A673 (cell line): Measurements from ENCODE around the gene FOXN3. TPM values are rescaled to one million over a fixed set of nuclear protein-coding genes. Genes with fewer than 3 reads are reported as not detected.

Experiments
- BruUV-seq: library from RNA; stranded (reverse); fragments of 400-500 nt; replicated peaks from 2 replicates; lab custom pipeline; 2021; lab: Mats Ljungman, UMichigan
- CTCF ChIA-PET: fragments of 300-600 bp; sonication (Branson Sonifier 250); formaldehyde crosslinking; loops from one replicate; lab custom pipeline; 2022; ENCODE audit warnings: antibody characterized with exemption; lab: Charles Lee
- POLR2A ChIA-PET: fragments of 300-600 bp; sonication (Branson Sonifier 250); formaldehyde crosslinking; loops from one replicate; lab custom pipeline; 2022; ENCODE audit warnings: antibody characterized with exemption; ENCODE audit not compliant: low non-redundant PET; lab: Charles Lee
- DNase-seq: peaks from one replicate; pipeline ENCODE4 v3.0.0-alpha.2; 2015; ENCODE audit warnings: low spot score
- H3K27ac ChIP-seq: fragments of 200-600 bp; sonication (generic); 2 replicates; pipeline ENCODE4 v1.5.1; 2016; ENCODE audit warnings: mixed run types, low read depth, mild to moderate bottlenecking, mixed read lengths, antibody characterized with exemption, low read length; ENCODE audit not compliant: poor library complexity, severe bottlenecking
- H3K27me3 ChIP-seq: fragments of 200-600 bp; sonication (generic); replicated peaks from 2 replicates; pipeline ENCODE4 v1.6.1; 2017; ENCODE audit warnings: mixed run types, low read depth, mild to moderate bottlenecking, mixed read lengths, antibody characterized with exemption, low read length; ENCODE audit not compliant: insufficient read depth, poor library complexity
- H3K36me3 ChIP-seq: fragments of 200-600 bp; sonication (generic); 2 replicates; pipeline ENCODE4 v1.6.1; 2016; ENCODE audit warnings: mixed run types, mild to moderate bottlenecking, mixed read lengths, antibody characterized with exemption, low read length; ENCODE audit not compliant: insufficient read depth, poor library complexity, severe bottlenecking
- H3K4me1 ChIP-seq: fragments of 200-600 bp; sonication (generic); 2 replicates; pipeline ENCODE4 v1.6.1; 2017; ENCODE audit warnings: mixed run types, mild to moderate bottlenecking, mixed read lengths, antibody characterized with exemption, low read length; ENCODE audit not compliant: insufficient read depth, poor library complexity, severe bottlenecking
- H3K4me3 ChIP-seq: fragments of 200-600 bp; sonication (generic); 2 replicates; pipeline ENCODE4 v1.5.1; 2016; ENCODE audit warnings: low read depth, mixed run types, mild to moderate bottlenecking, mixed read lengths, low read length; ENCODE audit not compliant: poor library complexity, severe bottlenecking
- H3K9me3 ChIP-seq: fragments of 200-600 bp; sonication (generic); 2 replicates; pipeline ENCODE4 v1.6.1; 2016; ENCODE audit warnings: mixed run types, low read depth, mild to moderate bottlenecking, mixed read lengths, antibody characterized with exemption, low read length; ENCODE audit not compliant: poor library complexity, severe bottlenecking
- CTCF ChIP-seq: fragments of 300-800, 200-600 bp; sonication (generic); conservative IDR thresholded peaks from 2 replicates; pipeline ENCODE4 v1.5.1; 2017; ENCODE audit warnings: low read depth, mild to moderate bottlenecking, antibody characterized with exemption, low read length, moderate library complexity, mixed read lengths
- EZH2 ChIP-seq: fragments of 200-600 bp; sonication (generic); IDR thresholded peaks from 2 replicates; pipeline ENCODE4 v1.6.1; 2017; ENCODE audit warnings: borderline replicate concordance, low read depth, mild to moderate bottlenecking, mixed read lengths, antibody characterized with exemption, low read length; ENCODE audit not compliant: poor library complexity, severe bottlenecking
- intact Hi-C: fragments of 100-400 bp; cut with micrococcal nuclease; formaldehyde crosslinking; loops from one replicate; pipeline ENCODE4 v1.10.0; 2022; ENCODE audit not compliant: unreplicated experiment
- total RNA-seq: library from RNA; stranded (reverse); gene quantifications from 2 replicates; pipeline ENCODE4 v1.2.3, GENCODE V29; 2021

FOXN3 gene
- total RNA-seq, 1 experiment from 2014 or later = 15.3 TPM

- CTCF ChIA-PET = no interaction called here
- Histone ChIP-seq H3K36me3 (no peaks in the 10 kb centered on the region), H3K27me3 (no peaks in the 10 kb centered on the region), H3K4me3 (no peak overlapping the region), H3K4me1 (peaks cover 36% of the 10 kb centered on the region), H3K27ac (no peak overlapping the region), H3K9me3 (no peaks in the 10 kb centered on the region)
- POLR2A ChIA-PET = no interaction called here
- no TSS peak for BruUV-seq
- intact Hi-C loops = loop anchor here (10.0 kb wide), 1 partner anchor 107 kb away; the partner anchor contains the start of gene FOXN3
- TF ChIP-seq CTCF (no peak), EZH2 (no peak)
- no peak for DNase-seq
These were observed 109.6 kb downstream of the FOXN3 start for GRCh38 chr14:89307409-89307808.

- Histone ChIP-seq H3K27me3 (no peaks in the 10 kb centered on the region), H3K36me3 (no peaks in the 10 kb centered on the region), H3K4me3 (no peak overlapping the region), H3K9me3 (no peaks in the 10 kb centered on the region), H3K4me1 (peaks cover 36% of the 10 kb centered on the region), H3K27ac (peak overlapping the region; percentile 58)
- peak; percentile 57 for DNase-seq
- TF ChIP-seq EZH2 = no peak
- TF ChIP-seq CTCF = no peak
- intact Hi-C loops = loop anchor here (10.0 kb wide), 1 partner anchor 110 kb away; the partner anchor contains the start of gene FOXN3
- no TSS peak for BruUV-seq
- ChIA-PET POLR2A (no interaction called here), CTCF (interaction anchor here (1.0 kb wide), 1 partner anchor 63 kb away, joined by 3 read pairs; no protein-coding TSS in a partner anchor)
These were observed 111.9 kb downstream of the FOXN3 start for GRCh38 chr14:89304972-89305703.

- no peak overlapping the region for H3K4me3 ChIP-seq
- DNase-seq = no peak
- no peaks in the 10 kb centered on the region for H3K36me3 ChIP-seq
- H3K4me1 ChIP-seq = peaks cover 36% of the 10 kb centered on the region
- POLR2A ChIA-PET = no interaction called here
- no peaks in the 10 kb centered on the region for H3K9me3 ChIP-seq
- H3K27me3 ChIP-seq = no peaks in the 10 kb centered on the region
- TF ChIP-seq EZH2 (no peak), CTCF (no peak)
- no TSS peak for BruUV-seq
- CTCF ChIA-PET = no interaction called here
- intact Hi-C loops = loop anchor here (10.0 kb wide), 1 partner anchor 110 kb away; the partner anchor contains the start of gene FOXN3
- H3K27ac ChIP-seq = peak overlapping the region; percentile 33
These were observed 112.5 kb downstream of the FOXN3 start for GRCh38 chr14:89304561-89304960.
